ENCODE data around the gene HARS1.
"Not testable (repeated sequence)": the region's sequence is repeated elsewhere in the genome, so short reads cannot be mapped to it uniquely, and the experiment has no call there.

The HARS1 gene

GRCh38 chr5:140690376-140690932 lies 716 bp downstream of the HARS1 start:
- H3K4me3 ChIP-seq (ENCODE audit: low read depth, low read length): peak overlapping the region; percentile 94
- no peak for DNase-seq (ENCODE audit: low read depth)

- H3K4me3 ChIP-seq (ENCODE audit: low read depth, low read length): no peak overlapping the region
- DNase-seq (ENCODE audit: low read depth): no peak
These were observed 12.2 kb downstream of the HARS1 start for GRCh38 chr5:140678993-140679392.

- no peak overlapping the region for H3K4me3 ChIP-seq (ENCODE audit: low read depth, low read length)
- DNase-seq (ENCODE audit: low read depth): no peak
These were observed 13.2 kb downstream of the HARS1 start for GRCh38 chr5:140677947-140678346.

- H3K4me3 ChIP-seq (ENCODE audit: low read depth, low read length): no peak overlapping the region
- no peak for DNase-seq (ENCODE audit: low read depth)
These were observed 16.5 kb downstream of the HARS1 start for GRCh38 chr5:140674629-140675028.

- no peak overlapping the region for H3K4me3 ChIP-seq (ENCODE audit: low read depth, low read length)
- DNase-seq (ENCODE audit: low read depth): no peak
These were observed 17.0 kb downstream of the HARS1 start for GRCh38 chr5:140674211-140674610.

GRCh38 chr5:140673187-140673976 lies 17.8 kb downstream of the HARS1 start, which contains the start of gene DND1:
DND1 (minus strand) TSS chr5:140673576; CDS start chr5:140673542, 34 bp downstream.
- DNase-seq (ENCODE audit: low read depth): no peak
- H3K4me3 ChIP-seq (ENCODE audit: low read depth, low read length): no peak within 1 kb of the TSS

GRCh38 chr5:140672455-140673186 lies 18.5 kb downstream of the HARS1 start:
- no peak for DNase-seq (ENCODE audit: low read depth)
- no peak overlapping the region for H3K4me3 ChIP-seq (ENCODE audit: low read depth, low read length)

- no peak for DNase-seq (ENCODE audit: low read depth)
- no peak overlapping the region for H3K4me3 ChIP-seq (ENCODE audit: low read depth, low read length)
These were observed 19.6 kb downstream of the HARS1 start for GRCh38 chr5:140671472-140672125.

- DNase-seq (ENCODE audit: low read depth); H3K4me3 ChIP-seq (ENCODE audit: low read depth, low read length): not testable (repeated sequence)
These were observed 20.1 kb downstream of the HARS1 start for GRCh38 chr5:140671035-140671434.

- peak within 1 kb of the TSS; percentile 97 for H3K4me3 ChIP-seq (ENCODE audit: low read depth, low read length)
- peak; percentile 69 for DNase-seq (ENCODE audit: low read depth)
These were observed 26.6 kb downstream of the HARS1 start, which contains the start of gene WDR55 for GRCh38 chr5:140664359-140665119. WDR55 (plus strand) TSS chr5:140664904; CDS start chr5:140664913, 9 bp downstream.

GRCh38 chr5:140664030-140664358 lies 27.2 kb downstream of the HARS1 start:
- DNase-seq (ENCODE audit: low read depth): no peak
- H3K4me3 ChIP-seq (ENCODE audit: low read depth, low read length): peak overlapping the region; percentile 97

- not testable (repeated sequence) for H3K4me3 ChIP-seq (ENCODE audit: low read depth, low read length); DNase-seq (ENCODE audit: low read depth)
These were observed 30.8 kb downstream of the HARS1 start for GRCh38 chr5:140660371-140660770.

- DNase-seq (ENCODE audit: low read depth): no peak
- H3K4me3 ChIP-seq (ENCODE audit: low read depth, low read length): no peak overlapping the region
These were observed 32.3 kb downstream of the HARS1 start for GRCh38 chr5:140658870-140659269.

GRCh38 chr5:140647042-140647419 lies 44.1 kb downstream of the HARS1 start:
- H3K4me3 ChIP-seq (ENCODE audit: low read depth, low read length): peak overlapping the region; percentile 68

GRCh38 chr5:140642718-140643117 lies 48.5 kb downstream of the HARS1 start:
- no peak for DNase-seq (ENCODE audit: low read depth)

More at GRCh38 chr5:140647042-140647419, 44.1 kb downstream of the HARS1 start:
- DNase-seq (ENCODE audit: low read depth): no peak

GRCh38 chr5:140641716-140642115 lies 49.5 kb downstream of the HARS1 start:
- H3K4me3 ChIP-seq (ENCODE audit: low read depth, low read length): no peak overlapping the region
- DNase-seq (ENCODE audit: low read depth): no peak

More at GRCh38 chr5:140642718-140643117, 48.5 kb downstream of the HARS1 start:
- no peak overlapping the region for H3K4me3 ChIP-seq (ENCODE audit: low read depth, low read length)

- peak within 1 kb of the TSS; percentile 77 for H3K4me3 ChIP-seq (ENCODE audit: low read depth, low read length)
- peak; percentile 81 for DNase-seq (ENCODE audit: low read depth)
These were observed 51.8 kb downstream of the HARS1 start, which contains the start of gene TMCO6 for GRCh38 chr5:140639148-140639981. TMCO6 (plus strand) TSS chr5:140639451; CDS start chr5:140639528, 77 bp downstream.

GRCh38 chr5:140638898-140639147 lies 52.3 kb downstream of the HARS1 start:
- DNase-seq (ENCODE audit: low read depth): not testable (repeated sequence)
- H3K4me3 ChIP-seq (ENCODE audit: low read depth, low read length): peak overlapping the region; percentile 77
